Neural progenitor cell (in vitro differentiated cells): ENCODE measurements around the gene TTC27. TPM values are rescaled to one million over a fixed set of nuclear protein-coding genes. Genes with fewer than 3 reads are reported as not detected.

Experiments
- DNase-seq: peaks from one replicate; pipeline ENCODE4 v3.0.0-alpha.2; 2016; ENCODE audit warnings: low spot score
- H2AFZ ChIP-seq: fragments of 200-600 bp; sonication (generic); replicated peaks from 2 replicates; pipeline ENCODE4 v1.6.1; 2016; ENCODE audit warnings: antibody characterized with exemption
- H3F3A ChIP-seq: fragments of 200-600 bp; sonication (generic); 2 replicates; pipeline ENCODE4 v1.6.1; 2016; ENCODE audit warnings: antibody characterized with exemption, low read depth
- H3K27ac ChIP-seq: fragments of 200-600 bp; sonication (generic); 2 replicates; pipeline ENCODE4 v1.5.1; 2016; ENCODE audit warnings: mild to moderate bottlenecking
- H3K27me3 ChIP-seq: fragments of 200-600 bp; sonication (generic); 2 replicates; pipeline ENCODE4 v1.6.1; 2016; ENCODE audit warnings: mild to moderate bottlenecking, moderate library complexity
- H3K36me3 ChIP-seq: fragments of 200-600 bp; sonication (generic); 2 replicates; pipeline ENCODE4 v1.5.1; 2016
- H3K4me1 ChIP-seq: fragments of 200-600 bp; sonication (generic); 2 replicates; pipeline ENCODE4 v1.6.1; 2016; ENCODE audit warnings: mixed run types
- H3K4me2 ChIP-seq: fragments of 200-600 bp; sonication (generic); 2 replicates; pipeline ENCODE4 v1.6.1; 2016
- H3K4me3 ChIP-seq: fragments of 200-600 bp; sonication (generic); 2 replicates; pipeline ENCODE4 v1.5.1; 2016
- H3K79me2 ChIP-seq: fragments of 200-600 bp; sonication (generic); 2 replicates; pipeline ENCODE4 v1.6.1; 2016; ENCODE audit warnings: low read depth
- H3K9ac ChIP-seq: fragments of 200-600 bp; sonication (generic); 2 replicates; pipeline ENCODE4 v1.6.1; 2016
- H3K9me3 ChIP-seq: fragments of 200-600 bp; sonication (generic); 2 replicates; pipeline ENCODE4 v1.5.1; 2016; ENCODE audit warnings: low read depth
- H4K20me1 ChIP-seq: fragments of 200-600 bp; sonication (generic); 2 replicates; pipeline ENCODE4 v1.6.1; 2016; ENCODE audit warnings: low read depth
- H3K27ac Mint-ChIP-seq: 3 replicates; pipeline ENCODE4 v1.8.0; 2021; ENCODE audit warnings: mixed read lengths
- H3K27me3 Mint-ChIP-seq: 2 replicates; pipeline ENCODE4 v1.8.0; 2022; ENCODE audit warnings: low read depth, mild to moderate bottlenecking, inconsistent platforms, moderate library complexity, mixed read lengths; ENCODE audit not compliant: insufficient read depth
- H3K36me3 Mint-ChIP-seq: 3 replicates; pipeline ENCODE4 v1.8.0; 2021; ENCODE audit warnings: mixed read lengths
- H3K4me1 Mint-ChIP-seq: 3 replicates; pipeline ENCODE4 v1.8.0; 2021; ENCODE audit warnings: mixed read lengths
- H3K4me3 Mint-ChIP-seq: 3 replicates; pipeline ENCODE4 v1.8.0; 2021; ENCODE audit warnings: mild to moderate bottlenecking, moderate library complexity, mixed read lengths
- H3K9me3 Mint-ChIP-seq: 3 replicates; pipeline ENCODE4 v1.8.0; 2020; ENCODE audit warnings: mixed read lengths
- EZH2 ChIP-seq: fragments of 200-600 bp; sonication (generic); IDR thresholded peaks from 2 replicates; pipeline ENCODE4 v1.6.1; 2017; ENCODE audit warnings: antibody characterized with exemption, mild to moderate bottlenecking, moderate library complexity
- EZH2phosphoT487 ChIP-seq: fragments of 200-600 bp; sonication (generic); IDR thresholded peaks from 2 replicates; pipeline ENCODE4 v1.6.1; 2017; ENCODE audit warnings: antibody characterized with exemption
- total RNA-seq: library from RNA; depleted of rRNA; stranded (reverse); fragments of >200 nt; gene quantifications from 2 replicates; pipeline ENCODE4 v1.2.3, GENCODE V29; 2015; ENCODE audit warnings: low replicate concordance
- TF ChIP-seq, protein P1 (sequence below): fragments of 200-600 bp; sonication (generic); IDR thresholded peaks from 2 replicates; pipeline ENCODE4 v1.5.1; 2017; ENCODE audit warnings: antibody characterized with exemption, mild to moderate bottlenecking

TTC27 gene
- total RNA-seq, 1 donor from 2014 or later = 32.5 TPM

DNA sequence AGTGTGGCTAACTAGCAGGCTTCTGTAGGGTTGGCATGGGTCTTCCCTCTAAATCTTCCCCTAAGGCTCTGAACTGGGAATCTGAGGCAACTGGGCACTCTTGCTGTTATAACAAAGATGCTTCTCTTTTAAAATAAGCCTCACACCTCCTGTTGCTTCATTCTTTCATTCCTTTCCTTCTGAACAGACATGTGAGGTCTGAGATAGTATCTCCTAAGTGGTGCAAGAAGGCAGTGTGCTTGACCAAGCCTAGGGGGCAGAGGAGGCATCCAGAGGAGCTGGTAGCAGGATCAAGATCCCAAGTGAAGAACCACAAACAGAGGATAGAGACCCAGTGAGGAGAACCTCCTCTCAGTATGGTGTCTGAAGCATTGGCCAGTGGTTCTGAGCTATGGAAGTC lies 90.9 kb downstream of the TTC27 start:
- Mint-ChIP-seq H3K27me3 (no peaks in the 10 kb centered on the region), H3K4me1 (no peaks in the 10 kb centered on the region), H3K4me3 (no peak overlapping the region), H3K36me3 (peaks cover 3% of the 10 kb centered on the region), H3K9me3 (no peaks in the 10 kb centered on the region), H3K27ac (no peak overlapping the region)
- H3K9ac ChIP-seq = no peak overlapping the region
- no peak overlapping the region for H2AFZ ChIP-seq
- H4K20me1 ChIP-seq = no peaks in the 10 kb centered on the region
- DNase-seq = no peak
- no peaks in the 10 kb centered on the region for H3K4me1 ChIP-seq
- TF ChIP-seq, protein P1, sequence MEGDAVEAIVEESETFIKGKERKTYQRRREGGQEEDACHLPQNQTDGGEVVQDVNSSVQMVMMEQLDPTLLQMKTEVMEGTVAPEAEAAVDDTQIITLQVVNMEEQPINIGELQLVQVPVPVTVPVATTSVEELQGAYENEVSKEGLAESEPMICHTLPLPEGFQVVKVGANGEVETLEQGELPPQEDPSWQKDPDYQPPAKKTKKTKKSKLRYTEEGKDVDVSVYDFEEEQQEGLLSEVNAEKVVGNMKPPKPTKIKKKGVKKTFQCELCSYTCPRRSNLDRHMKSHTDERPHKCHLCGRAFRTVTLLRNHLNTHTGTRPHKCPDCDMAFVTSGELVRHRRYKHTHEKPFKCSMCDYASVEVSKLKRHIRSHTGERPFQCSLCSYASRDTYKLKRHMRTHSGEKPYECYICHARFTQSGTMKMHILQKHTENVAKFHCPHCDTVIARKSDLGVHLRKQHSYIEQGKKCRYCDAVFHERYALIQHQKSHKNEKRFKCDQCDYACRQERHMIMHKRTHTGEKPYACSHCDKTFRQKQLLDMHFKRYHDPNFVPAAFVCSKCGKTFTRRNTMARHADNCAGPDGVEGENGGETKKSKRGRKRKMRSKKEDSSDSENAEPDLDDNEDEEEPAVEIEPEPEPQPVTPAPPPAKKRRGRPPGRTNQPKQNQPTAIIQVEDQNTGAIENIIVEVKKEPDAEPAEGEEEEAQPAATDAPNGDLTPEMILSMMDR = no peak
- TF ChIP-seq EZH2 (no peak), EZH2phosphoT487 (no peak)
- H3K27ac ChIP-seq = no peak overlapping the region
- H3K27me3 ChIP-seq = no peaks in the 10 kb centered on the region
- H3K79me2 ChIP-seq = no peaks in the 10 kb centered on the region
- H3K4me2 ChIP-seq = no peak overlapping the region
- H3F3A ChIP-seq = no peaks in the 10 kb centered on the region
- H3K36me3 ChIP-seq = no peaks in the 10 kb centered on the region
- no peaks in the 10 kb centered on the region for H3K9me3 ChIP-seq
- no peak overlapping the region for H3K4me3 ChIP-seq

DNA sequence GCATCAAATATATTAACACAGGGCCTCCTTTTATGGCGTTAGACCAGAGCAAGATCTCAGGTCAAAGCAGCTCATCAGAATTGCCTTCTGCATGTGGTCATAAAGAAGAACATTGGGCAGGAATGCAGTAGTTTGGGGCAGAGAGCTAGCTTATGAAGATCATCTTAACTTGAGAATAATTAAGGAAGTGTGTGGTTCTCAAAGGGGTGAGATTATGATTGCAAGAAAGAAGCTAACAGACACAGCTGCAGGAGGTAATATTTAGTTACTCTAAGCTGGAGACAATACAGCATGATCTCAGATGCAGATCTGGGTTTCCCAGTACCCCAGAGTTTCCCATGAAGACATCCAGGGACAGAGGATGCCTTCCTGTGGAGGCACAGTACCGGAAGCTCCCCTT lies 91.6 kb downstream of the TTC27 start:
- Mint-ChIP-seq H3K27ac (no peak overlapping the region), H3K27me3 (no peaks in the 10 kb centered on the region), H3K9me3 (no peaks in the 10 kb centered on the region), H3K36me3 (peaks cover 4% of the 10 kb centered on the region), H3K4me1 (no peaks in the 10 kb centered on the region), H3K4me3 (no peak overlapping the region)
- no peaks in the 10 kb centered on the region for H3K4me1 ChIP-seq
- DNase-seq = no peak
- H3K4me2 ChIP-seq = no peak overlapping the region
- no peaks in the 10 kb centered on the region for H3K27me3 ChIP-seq
- H3K79me2 ChIP-seq = no peaks in the 10 kb centered on the region
- TF ChIP-seq EZH2 (no peak), EZH2phosphoT487 (no peak)
- TF ChIP-seq, protein P1 = no peak
- H2AFZ ChIP-seq = no peak overlapping the region
- no peaks in the 10 kb centered on the region for H3K36me3 ChIP-seq
- no peaks in the 10 kb centered on the region for H4K20me1 ChIP-seq
- H3K27ac ChIP-seq = no peak overlapping the region
- H3K4me3 ChIP-seq = no peak overlapping the region
- H3K9me3 ChIP-seq = no peaks in the 10 kb centered on the region
- no peaks in the 10 kb centered on the region for H3F3A ChIP-seq
- H3K9ac ChIP-seq = no peak overlapping the region

GRCh38 chr2:32719933-32720716 lies 92.3 kb downstream of the TTC27 start:
- H4K20me1 ChIP-seq = no peaks in the 10 kb centered on the region
- DNase-seq = no peak
- no peak overlapping the region for H3K4me3 Mint-ChIP-seq
- H3K4me1 Mint-ChIP-seq = no peaks in the 10 kb centered on the region
- no peak overlapping the region for H3K9ac ChIP-seq
- no peaks in the 10 kb centered on the region for H3K27me3 ChIP-seq
- no peaks in the 10 kb centered on the region for H3K79me2 ChIP-seq
- H3K4me3 ChIP-seq = no peak overlapping the region
- H2AFZ ChIP-seq = no peak overlapping the region
- H3K9me3 ChIP-seq = no peaks in the 10 kb centered on the region
- H3K27me3 Mint-ChIP-seq = no peaks in the 10 kb centered on the region
- H3F3A ChIP-seq = no peaks in the 10 kb centered on the region
- TF ChIP-seq EZH2 (no peak), EZH2phosphoT487 (no peak)
- TF ChIP-seq, protein P1 = no peak
- H3K4me2 ChIP-seq = no peak overlapping the region
- H3K27ac Mint-ChIP-seq = no peak overlapping the region
- H3K27ac ChIP-seq = no peak overlapping the region
- no peaks in the 10 kb centered on the region for H3K36me3 ChIP-seq
- peaks cover 9% of the 10 kb centered on the region for H3K36me3 Mint-ChIP-seq
- H3K9me3 Mint-ChIP-seq = peaks cover 2% of the 10 kb centered on the region
- no peaks in the 10 kb centered on the region for H3K4me1 ChIP-seq
